Breast epithelium (tissue), 4 donors: Measurements from ENCODE around the gene LDB1. TPM values are rescaled to one million over a fixed set of nuclear protein-coding genes. Genes with fewer than 3 reads are reported as not detected.

Experiments used
- DNase-seq, 2 donors: peaks; one replicate each; pipeline ENCODE4 v3.0.0-alpha.2; 2019; ENCODE audit warnings: low spot score in 2 of 2
- H3K27ac ChIP-seq, 2 donors: fragments of 200-600 bp; sonication (generic) in 1 of 2; one replicate each; pipeline ENCODE4 v1.5.1; 2016 to 2019; ENCODE audit warnings: mild to moderate bottlenecking in 1 of 2
- H3K27me3 ChIP-seq, 2 donors: fragments of 200-600 bp; sonication (generic) in 1 of 2; one replicate each; pipeline versions ENCODE4 v1.5.1 to v1.6.0; 2017 to 2019; ENCODE audit warnings: control low read depth in 1 of 2, mild to moderate bottlenecking in 1 of 2
- H3K36me3 ChIP-seq: fragments of 200-600 bp; one replicate; pipeline ENCODE4 v1.5.1; 2019
- H3K4me1 ChIP-seq, 2 donors: fragments of 200-600 bp; sonication (generic); one replicate each; pipeline ENCODE4 v1.5.1; 2016 to 2019; ENCODE audit warnings: control low read depth in 1 of 2
- H3K4me3 ChIP-seq, 3 donors: fragments of 200-600 bp; sonication (generic); 1 replicate in 2 of 3; 2 replicates in 1 of 3; pipeline ENCODE4 v1.5.1; 2016 to 2019; ENCODE audit warnings: mild to moderate bottlenecking in 3 of 3, moderate library complexity in 2 of 3
- H3K9me3 ChIP-seq, 2 donors: fragments of 200-600 bp; sonication (generic) in 1 of 2; one replicate each; pipeline ENCODE4 v1.5.1; 2016 to 2019; ENCODE audit warnings: control low read depth in 1 of 2
- CTCF ChIP-seq, 3 donors: fragments of 450-650 bp; IDR thresholded peaks; one replicate each; pipeline ENCODE4 v1.5.1; 2016 to 2017; ENCODE audit warnings: antibody characterized with exemption in 3 of 3, mild to moderate bottlenecking in 3 of 3, moderate library complexity in 3 of 3
- POLR2A ChIP-seq: fragments of 450-650 bp; IDR thresholded peaks from one replicate; pipeline ENCODE4 v1.6.1; 2016; ENCODE audit warnings: antibody characterized with exemption, mild to moderate bottlenecking, moderate library complexity
- POLR2AphosphoS5 ChIP-seq, 3 donors: sonication (generic); formaldehyde crosslinking; IDR thresholded peaks; one replicate each; pipeline ENCODE4 v1.6.1; 2017; ENCODE audit warnings: antibody characterized with exemption in 3 of 3
- intact Hi-C: fragments of 100-400 bp; cut with DNase I; formaldehyde crosslinking; loops from one replicate; pipeline ENCODE4 v1.15.1; 2023; ENCODE audit warnings: low total_unique reads
- total RNA-seq, 3 donors: library from RNA; depleted of rRNA; stranded (reverse); fragments of >200 nt; gene quantifications; one replicate each; pipeline ENCODE4 v1.1.0, GENCODE V29; 2016

The LDB1 gene
- total RNA-seq, 3 donors from 2014 or later, result 29.6 to 53.6 (median 43.6) TPM

GRCh38 chr10:102072673-102073527 is 47.3 kb downstream of the LDB1 start:
- intact Hi-C loops, result no loop called here
- H3K27ac ChIP-seq, result no peak overlapping the region
- H3K27me3 ChIP-seq, result no peaks in the 10 kb centered on the region
- H3K4me3 ChIP-seq, result no peak overlapping the region
- no peaks in the 10 kb centered on the region for H3K4me1 ChIP-seq
- DNase-seq, result peak; percentile 61 to 73
- H3K9me3 ChIP-seq, result no peaks in the 10 kb centered on the region
- no peaks in the 10 kb centered on the region for H3K36me3 ChIP-seq
- TF ChIP-seq CTCF (IDR thresholded peaks at IDR 0.05) (peak; percentile 79 to 87 (median 83)), POLR2AphosphoS5 (IDR thresholded peaks at IDR 0.05) (peak in 1 of 3 donors; percentile 23), POLR2A (no peak)

- intact Hi-C loops, result no loop called here
These were observed 51.1 kb downstream of the LDB1 start for GRCh38 chr10:102069071-102069470.

GRCh38 chr10:102068216-102068615 is 52.0 kb downstream of the LDB1 start:
- Histone ChIP-seq H3K27ac (no peak overlapping the region), H3K27me3 (no peaks in the 10 kb centered on the region), H3K4me3 (no peak overlapping the region), H3K4me1 (peaks cover 0 to 13% of the 10 kb centered on the region in 2 donors), H3K36me3 (no peaks in the 10 kb centered on the region), H3K9me3 (no peaks in the 10 kb centered on the region)
- DNase-seq, result no peak
- intact Hi-C loops, result no loop called here
- TF ChIP-seq POLR2A, result no peak
- no peak for TF ChIP-seq CTCF (IDR thresholded peaks at IDR 0.05)
- no peak for TF ChIP-seq POLR2AphosphoS5 (IDR thresholded peaks at IDR 0.05)

More at GRCh38 chr10:102069071-102069470, 51.1 kb downstream of the LDB1 start:
- H3K27me3 ChIP-seq, result no peaks in the 10 kb centered on the region
- DNase-seq, result no peak
- H3K27ac ChIP-seq, result no peak overlapping the region
- TF ChIP-seq POLR2AphosphoS5 (IDR thresholded peaks at IDR 0.05) (no peak), POLR2A (no peak), CTCF (IDR thresholded peaks at IDR 0.05) (no peak)
- H3K4me3 ChIP-seq, result no peak overlapping the region
- H3K9me3 ChIP-seq, result no peaks in the 10 kb centered on the region
- H3K36me3 ChIP-seq, result no peaks in the 10 kb centered on the region
- H3K4me1 ChIP-seq, result peaks cover 0 to 13% of the 10 kb centered on the region in 2 donors

GRCh38 chr10:102067091-102067916 is 52.9 kb downstream of the LDB1 start:
- Histone ChIP-seq H3K36me3 (no peaks in the 10 kb centered on the region), H3K9me3 (no peaks in the 10 kb centered on the region), H3K4me1 (peaks cover 0 to 13% of the 10 kb centered on the region in 2 donors), H3K4me3 (peak overlapping the region in 1 of 3 donors; percentile 100), H3K27ac (peak overlapping the region in 1 of 2 donors; percentile 7), H3K27me3 (no peaks in the 10 kb centered on the region)
- DNase-seq, result no peak
- TF ChIP-seq CTCF (IDR thresholded peaks at IDR 0.05) (no peak), POLR2AphosphoS5 (IDR thresholded peaks at IDR 0.05) (no peak), POLR2A (no peak)
- intact Hi-C loops, result no loop called here
